Esophagus squamous epithelium (tissue), 5 donors: ENCODE data around the gene ZNF606. TPM values are rescaled to one million over a fixed set of nuclear protein-coding genes. Genes with fewer than 3 reads are reported as not detected.
A peak's percentile ranks its signal among the peaks of the same experiment; 100 is the strongest.

Experiments
- DNase-seq: peaks from one replicate; lab custom pipeline; 2025; lab: John Stamatoyannopoulos, UW
- H3K27ac ChIP-seq, 4 donors: fragments of 200-600 bp; sonication (generic); one replicate each; pipeline ENCODE4 v1.5.1; 2016 to 2019; ENCODE audit warnings: mild to moderate bottlenecking in 1 of 4
- H3K27me3 ChIP-seq, 4 donors: fragments of 200-600 bp; sonication (generic); 1 replicate in 3 of 4; 2 replicates in 1 of 4; pipeline versions ENCODE4 v1.5.1 to v1.6.0; 2017 to 2021; ENCODE audit warnings: antibody characterized with exemption in 1 of 4
- H3K36me3 ChIP-seq, 3 donors: fragments of 200-600 bp; sonication (generic); one replicate each; pipeline ENCODE4 v1.5.1; 2016 to 2019
- H3K4me1 ChIP-seq, 3 donors: fragments of 200-600 bp; sonication (generic); one replicate each; pipeline ENCODE4 v1.5.1; 2017 to 2019
- H3K4me3 ChIP-seq, 4 donors: fragments of 200-600 bp; sonication (generic); 1 replicate in 3 of 4; 2 replicates in 1 of 4; pipeline ENCODE4 v1.5.1; 2016 to 2019; ENCODE audit warnings: mild to moderate bottlenecking in 2 of 4, moderate library complexity in 1 of 4
- H3K9me3 ChIP-seq, 3 donors: fragments of 200-600 bp; sonication (generic); one replicate each; pipeline ENCODE4 v1.5.1; 2016 to 2019
- CTCF ChIP-seq, 6 experiments: fragments of 450-650 bp in 4 of 6; fragments of 200-600 bp in 2 of 6; sonication (generic) in 2 of 6; IDR thresholded peaks; one replicate each; pipeline ENCODE4 v1.5.1; 2016 to 2019; ENCODE audit warnings: antibody characterized with exemption in 6 of 6, mild to moderate bottlenecking in 4 of 6, moderate library complexity in 4 of 6
- POLR2A ChIP-seq, 4 donors: fragments of 450-650 bp; IDR thresholded peaks; one replicate each; pipeline ENCODE4 v1.6.1; 2017; ENCODE audit warnings: antibody characterized with exemption in 4 of 4, mild to moderate bottlenecking in 4 of 4, moderate library complexity in 3 of 4
- WGBS, 2 donors: methylation state at CpG; one replicate each; pipeline ENCODE4 v1.1.5; 2018; 5-methylcytosine and 5-hydroxymethylcytosine counted together
- intact Hi-C: fragments of 100-400 bp; cut with DNase I; formaldehyde crosslinking; loops from one replicate; pipeline ENCODE4 v1.15.0; 2022
- total RNA-seq, 4 donors: library from RNA; depleted of rRNA; stranded (reverse); fragments of >200 nt; gene quantifications; one replicate each; pipeline ENCODE4 v1.1.0, GENCODE V29; 2016
- donor health status: DM: yes; HTN: yes; CAD: no.

The ZNF606 gene
- total RNA-seq, 4 donors from 2014 or later: 7.2 to 13.0 (median 8.1) TPM

- H3K9me3 ChIP-seq: peaks cover 0 to 43% (median 16%) of the 10 kb centered on the region in 3 donors
- no peak for TF ChIP-seq POLR2A (IDR thresholded peaks at IDR 0.05)
- no peak for TF ChIP-seq CTCF (IDR thresholded peaks at IDR 0.05)
- H3K27ac ChIP-seq: peak overlapping the region in 1 of 4 donors; percentile 70
- peak overlapping the region; percentile 22 to 60 (median 44) for H3K4me3 ChIP-seq
- DNase-seq: no peak
- peaks cover 0 to 30% (median 0%) of the 10 kb centered on the region in 4 donors for H3K27me3 ChIP-seq
- H3K36me3 ChIP-seq: no peaks in the 10 kb centered on the region
- 10 to 18% methylated on average over 2 to 4 of the region's 20 CpGs for WGBS, 2 donors
- peaks cover 0 to 13% (median 0%) of the 10 kb centered on the region in 3 donors for H3K4me1 ChIP-seq
- intact Hi-C loops: no loop called here
These were observed 31.8 kb upstream of the ZNF606 start for GRCh38 chr19:58034477-58034793.

- WGBS, 2 donors: 2 to 38% methylated on average over 8 to 23 of the region's 101 CpGs
- H3K27me3 ChIP-seq: peaks cover 0 to 30% (median 0%) of the 10 kb centered on the region in 4 donors
- peak within 1 kb of the TSS; percentile 22 to 60 (median 44) for H3K4me3 ChIP-seq
- H3K4me1 ChIP-seq: peaks cover 0 to 13% (median 0%) of the 10 kb centered on the region in 3 donors
- H3K36me3 ChIP-seq: no peaks in the 10 kb centered on the region
- H3K9me3 ChIP-seq: peaks cover 0 to 37% (median 16%) of the 10 kb centered on the region in 3 donors
- intact Hi-C loops: no loop called here
- DNase-seq: no peak
- peak within 1 kb of the TSS in 2 of 4 donors; percentile 21 to 70 for H3K27ac ChIP-seq
- no peak for TF ChIP-seq POLR2A (IDR thresholded peaks at IDR 0.05)
- no peak for TF ChIP-seq CTCF (IDR thresholded peaks at IDR 0.05)
These were observed 31.3 kb upstream of the ZNF606 start, which contains the start of gene ZSCAN1 for GRCh38 chr19:58033741-58034476. TSS of gene ZSCAN1 (plus strand) at chr19:58034025. CDS start at chr19:58037837, 3,812 bp downstream.

GRCh38 chr19:58024661-58025060 is 22.0 kb upstream of the ZNF606 start:
- no peaks in the 10 kb centered on the region for H3K36me3 ChIP-seq
- WGBS, 2 donors: 87% methylated on average over 6 to 7 of the region's 12 CpGs
- H3K4me3 ChIP-seq: no peak overlapping the region
- no peak for DNase-seq
- intact Hi-C loops: no loop called here
- H3K9me3 ChIP-seq: peaks cover 0 to 14% (median 3%) of the 10 kb centered on the region in 3 donors
- TF ChIP-seq CTCF (IDR thresholded peaks at IDR 0.05) (no peak), POLR2A (IDR thresholded peaks at IDR 0.05) (no peak)
- H3K4me1 ChIP-seq: no peaks in the 10 kb centered on the region
- H3K27me3 ChIP-seq: no peaks in the 10 kb centered on the region
- H3K27ac ChIP-seq: no peak overlapping the region

- no peaks in the 10 kb centered on the region for H3K27me3 ChIP-seq
- H3K27ac ChIP-seq: no peak overlapping the region
- H3K4me1 ChIP-seq: no peaks in the 10 kb centered on the region
- no peak overlapping the region for H3K4me3 ChIP-seq
- intact Hi-C loops: no loop called here
- no peaks in the 10 kb centered on the region for H3K36me3 ChIP-seq
- peaks cover 0 to 14% (median 3%) of the 10 kb centered on the region in 3 donors for H3K9me3 ChIP-seq
- DNase-seq: no peak
- TF ChIP-seq POLR2A (IDR thresholded peaks at IDR 0.05) (no peak), CTCF (IDR thresholded peaks at IDR 0.05) (no peak)
- WGBS, 2 donors: 73 to 82% methylated on average over 4 of the region's 4 CpGs
These were observed 19.7 kb upstream of the ZNF606 start for GRCh38 chr19:58022283-58022660.

- no peak for DNase-seq
- TF ChIP-seq POLR2A (IDR thresholded peaks at IDR 0.05): no peak
- TF ChIP-seq CTCF (IDR thresholded peaks at IDR 0.05): peak in 5 of 6 experiments; percentile 42 to 64 (median 48)
- H3K4me1 ChIP-seq: no peaks in the 10 kb centered on the region
- no peaks in the 10 kb centered on the region for H3K36me3 ChIP-seq
- no peaks in the 10 kb centered on the region for H3K27me3 ChIP-seq
- no peak overlapping the region for H3K4me3 ChIP-seq
- intact Hi-C loops: no loop called here
- H3K9me3 ChIP-seq: peaks cover 0 to 10% (median 3%) of the 10 kb centered on the region in 3 donors
- H3K27ac ChIP-seq: no peak overlapping the region
- WGBS, 2 donors: 21 to 54% methylated on average over 9 to 30 of the region's 30 CpGs
These were observed 19.1 kb upstream of the ZNF606 start for GRCh38 chr19:58021541-58022282.
